HAP-1 (cell line): ENCODE data around the gene MYO18B.

Experiments
- DNase-seq, 2 experiments: peaks; one replicate each; pipeline ENCODE4 v3.0.0-alpha.2; 2016 to 2020; ENCODE audit warnings: low spot score in 2 of 2
- H3K27me3 ChIP-seq: fragments of 250-450 bp; sonication (Bioruptor Pico); 2 replicates; pipeline ENCODE4 v1.5.1; 2020; ENCODE audit warnings: low read depth, mild to moderate bottlenecking, moderate library complexity
- H3K36me3 ChIP-seq: fragments of 250-450 bp; sonication (Bioruptor Pico); replicated peaks from 2 replicates; pipeline ENCODE4 v1.5.1; 2020; ENCODE audit warnings: mild to moderate bottlenecking
- H3K4me1 ChIP-seq: fragments of 250-450 bp; sonication (Bioruptor Pico); 2 replicates; pipeline ENCODE4 v1.5.1; 2020; ENCODE audit warnings: mild to moderate bottlenecking
- H3K4me3 ChIP-seq: fragments of 250-450 bp; sonication (Bioruptor Pico); 2 replicates; pipeline ENCODE4 v1.5.1; 2020; ENCODE audit warnings: mild to moderate bottlenecking, moderate library complexity
- H3K9me3 ChIP-seq: fragments of 250-450 bp; sonication (Bioruptor Pico); 2 replicates; pipeline ENCODE4 v1.5.1; 2020; ENCODE audit warnings: mild to moderate bottlenecking, moderate library complexity
- in situ Hi-C: fragments of 300-500 bp; cut with MboI; formaldehyde crosslinking; loops from 3 replicates; pipeline ENCODE4 v1.14.3; 2020; ENCODE audit warnings: low sequenced_read_pairs, inconsistent platforms, mixed read lengths

The MYO18B gene

DNA sequence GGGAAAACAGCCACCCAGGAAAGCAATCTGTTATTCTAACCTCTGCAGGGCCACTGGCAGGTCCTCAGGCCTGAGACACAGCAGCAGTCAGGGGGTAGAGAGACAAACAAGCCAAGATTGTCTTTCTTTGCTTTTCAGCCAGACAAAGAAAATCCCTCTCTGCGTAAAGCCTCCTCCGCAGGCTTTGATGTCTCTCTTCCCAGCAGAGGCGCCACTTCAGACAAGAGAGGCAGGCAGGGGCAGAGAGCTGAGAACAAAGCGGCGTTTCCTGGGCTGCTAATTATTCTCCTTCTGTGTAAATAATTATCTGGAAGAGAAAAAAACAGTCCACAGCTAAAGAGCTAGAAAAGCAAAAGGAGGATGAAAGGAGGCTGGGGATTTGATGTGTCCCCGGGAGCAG is 324.5 kb downstream of the MYO18B start:
- peak in 1 of 2 experiments; percentile 11 for DNase-seq
- Histone ChIP-seq H3K36me3 (no peaks in the 10 kb centered on the region), H3K4me3 (no peak overlapping the region), H3K4me1 (no peaks in the 10 kb centered on the region), H3K9me3 (no peaks in the 10 kb centered on the region), H3K27me3 (no peaks in the 10 kb centered on the region)
- in situ Hi-C loops, result no loop called here

DNA sequence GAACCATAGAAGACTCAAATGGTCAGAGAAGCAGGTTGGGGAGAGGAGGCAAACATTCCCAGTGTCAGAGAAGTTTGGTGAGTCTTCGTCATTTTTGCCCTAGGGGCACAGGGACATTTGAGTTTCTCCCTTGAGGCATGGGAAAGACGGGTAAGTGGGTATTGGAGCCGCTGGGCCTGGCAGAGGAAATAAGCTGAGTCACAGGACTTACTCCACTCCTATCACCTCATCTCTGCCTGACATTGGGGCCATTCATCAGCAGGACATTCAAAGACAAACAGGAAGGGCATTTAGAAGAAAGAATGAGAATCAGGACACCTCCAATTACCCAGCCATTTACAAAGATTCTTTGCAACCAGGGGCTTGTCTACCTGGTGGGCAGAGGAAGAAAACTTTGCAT is 326.6 kb downstream of the MYO18B start:
- H3K4me1 ChIP-seq, result no peaks in the 10 kb centered on the region
- H3K4me3 ChIP-seq, result no peak overlapping the region
- in situ Hi-C loops, result no loop called here
- no peaks in the 10 kb centered on the region for H3K27me3 ChIP-seq
- H3K9me3 ChIP-seq, result no peaks in the 10 kb centered on the region
- H3K36me3 ChIP-seq, result no peaks in the 10 kb centered on the region
- no peak for DNase-seq

DNA sequence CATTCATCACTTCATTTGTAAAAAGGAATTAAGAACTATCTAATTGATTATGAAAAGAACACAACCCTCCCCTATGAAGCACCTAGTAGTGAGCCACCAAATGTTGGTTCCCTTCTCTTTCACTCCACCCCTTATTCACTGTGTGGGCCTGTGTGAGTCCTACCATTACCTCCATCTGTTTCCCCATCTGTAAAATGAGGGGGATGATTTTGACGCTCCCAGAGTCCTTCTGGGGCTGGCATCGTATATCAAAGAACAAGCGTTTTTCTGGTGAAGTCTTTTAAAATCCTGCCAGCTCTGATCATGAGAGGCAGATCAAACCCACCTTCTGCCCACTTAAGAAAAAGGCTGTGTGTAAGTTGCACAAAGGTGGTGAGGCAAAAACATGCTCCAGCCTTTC is 330.6 kb downstream of the MYO18B start:
- DNase-seq, result no peak
- no peaks in the 10 kb centered on the region for H3K9me3 ChIP-seq
- in situ Hi-C loops, result no loop called here
- H3K36me3 ChIP-seq, result no peaks in the 10 kb centered on the region
- no peaks in the 10 kb centered on the region for H3K4me1 ChIP-seq
- no peaks in the 10 kb centered on the region for H3K27me3 ChIP-seq
- H3K4me3 ChIP-seq, result no peak overlapping the region

DNA sequence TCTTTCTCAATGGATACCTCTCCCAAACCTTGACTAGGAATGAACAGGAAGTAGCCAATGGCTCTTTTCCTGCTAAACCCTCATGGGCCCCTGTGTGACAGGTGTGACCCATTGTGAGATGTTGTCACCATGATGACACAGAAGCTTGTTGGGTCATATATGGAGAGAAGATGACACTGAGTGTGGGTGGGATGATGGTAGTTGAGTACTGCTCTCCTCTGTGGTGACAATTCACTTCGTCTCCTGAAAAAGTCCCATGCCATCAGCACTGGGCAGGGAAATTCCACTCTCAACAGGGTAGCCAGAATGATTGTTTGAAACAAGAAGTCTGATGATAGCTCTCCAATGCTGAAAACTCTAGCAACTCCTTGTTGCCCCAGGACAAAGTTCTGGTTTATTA is 333.3 kb downstream of the MYO18B start:
- no peak overlapping the region for H3K4me3 ChIP-seq
- in situ Hi-C loops, result no loop called here
- H3K4me1 ChIP-seq, result no peaks in the 10 kb centered on the region
- no peaks in the 10 kb centered on the region for H3K36me3 ChIP-seq
- H3K9me3 ChIP-seq, result no peaks in the 10 kb centered on the region
- DNase-seq, result no peak
- H3K27me3 ChIP-seq, result no peaks in the 10 kb centered on the region

DNA sequence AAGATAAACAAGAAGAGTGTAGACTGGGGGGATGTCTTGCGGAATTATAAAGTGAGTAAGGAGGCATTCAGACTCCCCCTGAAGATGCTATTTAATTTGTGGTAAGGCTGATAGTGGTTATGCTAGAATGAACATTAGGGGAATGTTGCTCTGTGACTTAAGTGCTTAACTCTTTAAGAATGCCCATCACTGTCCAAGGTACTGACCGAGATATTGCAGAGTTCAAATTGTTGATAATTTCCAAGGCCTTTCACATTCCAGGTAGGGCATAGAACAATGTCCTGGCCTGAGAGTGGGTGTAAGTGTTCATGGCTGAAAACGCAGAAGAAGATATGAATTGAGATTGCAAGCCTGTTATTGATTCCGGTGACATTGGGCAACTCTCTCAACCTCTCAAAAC is 337.0 kb downstream of the MYO18B start:
- no peak for DNase-seq
- H3K9me3 ChIP-seq, result no peaks in the 10 kb centered on the region
- H3K4me3 ChIP-seq, result no peak overlapping the region
- no peaks in the 10 kb centered on the region for H3K36me3 ChIP-seq
- in situ Hi-C loops, result no loop called here
- H3K4me1 ChIP-seq, result no peaks in the 10 kb centered on the region
- no peaks in the 10 kb centered on the region for H3K27me3 ChIP-seq
